ENCODE data around the gene BIRC5.

BIRC5 gene

GRCh38 chr17:78225088-78225865, 11.2 kb downstream of the BIRC5 start:
- POLR2A ChIA-PET, result interaction anchor here (0.5 kb wide), 1 partner anchor 23 kb away, joined by 8 read pairs; no protein-coding TSS in a partner anchor
- TF ChIP-seq, protein P1, sequence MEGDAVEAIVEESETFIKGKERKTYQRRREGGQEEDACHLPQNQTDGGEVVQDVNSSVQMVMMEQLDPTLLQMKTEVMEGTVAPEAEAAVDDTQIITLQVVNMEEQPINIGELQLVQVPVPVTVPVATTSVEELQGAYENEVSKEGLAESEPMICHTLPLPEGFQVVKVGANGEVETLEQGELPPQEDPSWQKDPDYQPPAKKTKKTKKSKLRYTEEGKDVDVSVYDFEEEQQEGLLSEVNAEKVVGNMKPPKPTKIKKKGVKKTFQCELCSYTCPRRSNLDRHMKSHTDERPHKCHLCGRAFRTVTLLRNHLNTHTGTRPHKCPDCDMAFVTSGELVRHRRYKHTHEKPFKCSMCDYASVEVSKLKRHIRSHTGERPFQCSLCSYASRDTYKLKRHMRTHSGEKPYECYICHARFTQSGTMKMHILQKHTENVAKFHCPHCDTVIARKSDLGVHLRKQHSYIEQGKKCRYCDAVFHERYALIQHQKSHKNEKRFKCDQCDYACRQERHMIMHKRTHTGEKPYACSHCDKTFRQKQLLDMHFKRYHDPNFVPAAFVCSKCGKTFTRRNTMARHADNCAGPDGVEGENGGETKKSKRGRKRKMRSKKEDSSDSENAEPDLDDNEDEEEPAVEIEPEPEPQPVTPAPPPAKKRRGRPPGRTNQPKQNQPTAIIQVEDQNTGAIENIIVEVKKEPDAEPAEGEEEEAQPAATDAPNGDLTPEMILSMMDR (IDR thresholded peaks at IDR 0.05; ENCODE audit: control extremely low read depth, extremely low read depth, low read depth, missing control alignments), result no peak
- no peak for DNase-seq (ENCODE audit: extremely low spot score)
- CTCF ChIA-PET, result interaction anchor here (1.3 to 4.4 kb wide), 4 partner anchors 10 to 206 kb away, joined by 4 to 27 read pairs (median 6); no protein-coding TSS in a partner anchor

DNA sequence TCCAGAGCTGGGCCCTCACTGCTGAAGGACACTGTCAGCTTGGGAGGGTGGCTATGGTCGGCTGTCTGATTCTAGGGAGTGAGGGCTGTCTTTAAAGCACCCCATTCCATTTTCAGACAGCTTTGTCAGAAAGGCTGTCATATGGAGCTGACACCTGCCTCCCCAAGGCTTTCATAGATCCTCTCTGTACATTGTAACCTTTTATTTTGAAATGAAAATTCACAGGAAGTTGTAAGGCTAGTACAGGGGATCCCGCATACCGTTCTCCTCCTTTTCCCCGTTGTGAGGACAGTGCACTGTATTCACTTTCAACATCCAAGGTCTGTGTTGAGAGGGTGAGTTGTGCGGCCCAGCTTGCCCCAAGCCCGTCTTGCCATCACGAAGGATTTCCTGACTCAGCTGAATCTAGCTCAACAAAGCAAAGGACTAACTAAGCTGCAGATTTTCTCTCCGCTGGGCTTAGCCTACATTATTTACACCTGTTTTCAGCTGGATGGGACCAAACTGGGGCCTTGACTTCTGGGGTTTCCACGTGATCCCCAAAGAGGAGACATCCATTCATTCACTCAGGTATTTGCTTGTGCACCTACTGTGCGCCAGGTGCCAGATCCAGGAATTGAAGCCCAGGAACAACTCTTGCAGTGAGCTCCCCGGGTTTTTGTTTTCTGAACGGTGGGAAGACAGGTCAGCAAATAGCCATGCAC, 12.2 kb downstream of the BIRC5 start:
- TF ChIP-seq, protein P1 (IDR thresholded peaks at IDR 0.05; ENCODE audit: control extremely low read depth, extremely low read depth, low read depth, missing control alignments), result no peak
- ChIA-PET POLR2A (interaction anchor here (0.9 kb wide), 1 partner anchor 25 kb away, joined by 3 read pairs; no protein-coding TSS in a partner anchor), CTCF (interaction anchor here (1.3 to 4.4 kb wide), 5 partner anchors 11 to 207 kb away, joined by 4 to 27 read pairs (median 5); no protein-coding TSS in a partner anchor)
- DNase-seq (ENCODE audit: extremely low spot score), result no peak

DNA sequence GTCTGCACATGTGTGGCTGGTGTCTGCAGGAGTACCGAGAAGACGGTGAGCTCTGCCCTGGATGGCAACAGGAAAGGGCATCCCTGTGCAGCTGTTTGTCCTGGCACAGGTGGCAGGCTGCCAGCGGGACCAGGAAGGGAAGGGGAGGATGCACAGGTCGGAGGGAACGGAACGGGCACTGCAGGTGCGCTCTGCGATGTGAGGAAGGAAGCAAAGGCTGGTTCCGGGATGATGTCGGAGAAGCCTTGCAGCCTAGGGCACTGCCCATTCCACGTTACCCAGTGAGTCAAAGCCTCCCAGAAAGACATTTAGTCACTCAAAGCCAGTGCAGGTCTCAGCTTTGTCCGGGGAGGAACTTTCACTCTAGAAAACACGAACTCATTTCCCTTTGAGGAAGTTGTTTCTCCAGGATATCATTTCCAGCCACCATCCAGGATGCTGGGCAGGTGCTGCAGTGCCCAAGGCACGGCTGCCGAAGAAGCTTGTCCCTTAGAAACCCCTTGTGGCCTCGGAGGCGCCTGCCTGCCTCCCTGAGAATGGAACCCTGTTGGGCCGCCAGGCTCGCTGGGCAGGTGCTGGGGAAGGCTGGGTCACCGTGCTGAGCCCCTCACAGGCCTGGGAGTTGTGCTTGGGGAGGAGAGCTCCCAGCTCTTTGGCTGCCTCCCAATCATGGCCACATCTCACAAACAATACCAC, 12.9 kb downstream of the BIRC5 start:
- ChIA-PET CTCF (interaction anchor here (1.3 to 4.4 kb wide), 4 partner anchors 11 to 208 kb away, joined by 4 to 27 read pairs (median 6); no protein-coding TSS in a partner anchor), POLR2A (interaction anchor here (0.9 kb wide), 1 partner anchor 24 kb away, joined by 3 read pairs; no protein-coding TSS in a partner anchor)
- DNase-seq (ENCODE audit: extremely low spot score), result no peak
- TF ChIP-seq, protein P1 (IDR thresholded peaks at IDR 0.05; ENCODE audit: control extremely low read depth, extremely low read depth, low read depth, missing control alignments), result no peak

DNA sequence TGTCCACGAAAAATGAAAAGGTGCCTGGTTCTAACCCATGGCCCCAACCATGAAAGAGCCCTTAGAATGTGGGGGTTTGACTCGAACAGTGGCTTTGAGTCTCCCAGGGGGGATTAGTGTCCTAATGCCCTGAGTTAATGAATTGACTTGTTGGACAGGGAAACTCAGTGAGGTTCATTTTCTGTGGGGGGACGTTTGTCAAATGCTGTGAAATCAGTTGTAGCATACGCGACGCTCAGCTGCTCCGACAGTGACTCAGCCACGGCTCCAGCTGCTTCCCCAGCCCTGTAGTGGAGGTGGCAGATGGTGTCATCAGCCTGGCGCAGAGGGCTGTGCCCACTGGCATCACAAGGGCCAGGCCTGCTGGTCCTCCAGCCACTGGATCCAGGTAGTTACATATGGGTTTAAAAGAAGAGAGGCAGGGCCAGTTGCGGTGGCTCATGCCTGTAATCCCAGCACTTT, 13.4 kb downstream of the BIRC5 start:
- CTCF ChIA-PET, result interaction anchor here (1.3 to 4.4 kb wide), 3 partner anchors 11 to 133 kb away, joined by 3 to 27 read pairs (median 4); no protein-coding TSS in a partner anchor
- no peak for DNase-seq (ENCODE audit: extremely low spot score)
- TF ChIP-seq, protein P1 (IDR thresholded peaks at IDR 0.05; ENCODE audit: control extremely low read depth, extremely low read depth, low read depth, missing control alignments), result no peak
- POLR2A ChIA-PET, result no interaction called here

GRCh38 chr17:78228176-78228575, 14.1 kb downstream of the BIRC5 start:
- CTCF ChIA-PET, result interaction anchor here (0.8 to 4.4 kb wide), 3 partner anchors 23 to 132 kb away, joined by 3 to 27 read pairs (median 3); no protein-coding TSS in a partner anchor
- TF ChIP-seq, protein P1 (IDR thresholded peaks at IDR 0.05; ENCODE audit: control extremely low read depth, extremely low read depth, low read depth, missing control alignments), result no peak
- POLR2A ChIA-PET, result no interaction called here
- DNase-seq (ENCODE audit: extremely low spot score), result no peak
